Astrocyte of the cerebellum (primary cell): Measurements from ENCODE around the gene XRCC1.
A peak's percentile ranks its signal among the peaks of the same experiment; 100 is the strongest.

ENCODE experiments used
- DNase-seq: peaks from one replicate; pipeline ENCODE4 v3.0.0-alpha.2; 2011; ENCODE audit warnings: low read depth
- H3K4me3 ChIP-seq: 2 replicates; pipeline ENCODE4 v1.5.1; 2011; ENCODE audit warnings: mild to moderate bottlenecking, low read depth, low read length, moderate library complexity
- CTCF ChIP-seq: IDR thresholded peaks from 2 replicates; pipeline ENCODE4 v1.5.1; 2012; ENCODE audit warnings: low read length, low read depth, moderate library complexity, mild to moderate bottlenecking; ENCODE audit errors: missing control alignments
- in situ Hi-C: cut with HindIII; loops from 2 replicates; pipeline ENCODE4 v1.10.0; 2017; ENCODE audit warnings: low sequenced_read_pairs

Gene XRCC1

GRCh38 chr19:43620061-43621001 is 45.0 kb upstream of the XRCC1 start:
- no peak for DNase-seq
- in situ Hi-C loops: no loop called here
- no peak for TF ChIP-seq CTCF
- H3K4me3 ChIP-seq: peak overlapping the region; percentile 55

- TF ChIP-seq CTCF: no peak
- in situ Hi-C loops: no loop called here
- DNase-seq: peak; percentile 60
- peak within 1 kb of the TSS; percentile 55 for H3K4me3 ChIP-seq
Observed at GRCh38 chr19:43619262-43620060, 44.1 kb upstream of the XRCC1 start, which contains the start of gene ZNF428. Gene ZNF428 (minus strand): TSS chr19:43619629. CDS start chr19:43614304, 5,325 bp downstream.

DNA sequence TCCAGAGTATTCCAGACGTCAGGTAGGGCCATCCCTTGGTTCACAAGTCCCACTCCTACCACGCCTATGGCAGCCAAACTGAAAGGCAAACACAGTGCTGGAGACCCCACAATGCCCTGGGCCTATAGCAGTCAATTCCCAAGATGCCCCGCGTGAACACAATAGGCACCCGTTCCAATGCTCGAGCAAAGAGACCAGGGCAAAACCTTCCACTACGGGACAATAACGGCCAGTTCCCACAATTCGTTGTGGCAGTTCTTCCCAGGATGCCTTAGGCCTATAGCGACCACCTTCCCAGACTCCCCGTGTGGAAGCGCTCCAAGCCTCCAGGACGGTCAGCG is 43.6 kb upstream of the XRCC1 start:
- DNase-seq: no peak
- H3K4me3 ChIP-seq: peak overlapping the region; percentile 55
- no peak for TF ChIP-seq CTCF
- in situ Hi-C loops: no loop called here

DNA sequence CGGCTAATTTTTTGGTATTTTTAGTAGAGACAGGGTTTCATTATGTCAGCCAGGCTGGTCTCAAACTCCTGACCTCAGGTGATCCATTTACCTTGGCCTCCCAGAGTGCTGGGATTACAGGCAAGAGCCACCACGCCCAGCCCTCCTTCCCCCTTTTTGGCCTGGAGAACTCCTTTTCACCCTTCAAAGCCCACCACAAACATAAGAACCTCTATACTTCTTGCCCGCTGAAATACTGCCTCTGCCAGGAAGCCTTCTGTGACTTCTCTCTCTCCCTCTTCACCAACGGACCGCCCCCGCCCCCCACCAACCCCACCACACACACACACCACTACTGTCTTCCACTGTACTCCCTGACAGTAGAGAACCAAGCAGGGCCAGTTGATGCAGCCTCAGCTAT is 41.6 kb upstream of the XRCC1 start:
- TF ChIP-seq CTCF: no peak
- no peak overlapping the region for H3K4me3 ChIP-seq
- in situ Hi-C loops: no loop called here
- no peak for DNase-seq

- no peak for TF ChIP-seq CTCF
- no peak overlapping the region for H3K4me3 ChIP-seq
- DNase-seq: no peak
- in situ Hi-C loops: no loop called here
Observed at GRCh38 chr19:43616306-43616705, 41.0 kb upstream of the XRCC1 start.

DNA sequence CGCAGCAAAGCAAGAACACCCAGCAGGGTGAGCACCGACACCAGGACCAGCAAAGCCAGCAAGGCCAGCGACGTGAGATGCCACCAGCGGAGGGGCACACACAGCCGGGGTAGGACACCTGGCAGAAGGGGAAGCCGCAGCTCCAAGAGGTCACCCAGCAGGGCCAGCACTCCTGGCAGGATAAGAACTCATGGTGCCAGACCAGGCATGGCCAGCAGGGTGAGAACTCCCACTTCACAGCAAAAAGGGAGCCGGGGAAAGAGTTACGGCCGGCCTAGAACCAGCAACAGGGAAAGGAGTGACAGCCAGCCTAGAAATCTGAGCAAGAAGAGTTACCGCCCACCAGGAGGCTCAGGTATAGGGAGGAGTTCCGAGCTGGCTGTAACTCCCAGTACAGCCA is 37.0 kb upstream of the XRCC1 start:
- no peak for DNase-seq
- TF ChIP-seq CTCF: no peak
- H3K4me3 ChIP-seq: no peak overlapping the region
- in situ Hi-C loops: no loop called here
